ENCODE results near the gene FCGR1A.
"Not testable (repeated sequence)": the region's sequence is repeated elsewhere in the genome, so short reads cannot be mapped to it uniquely, and the experiment has no call there.

The FCGR1A gene

GRCh38 chr1:149841149-149841548, 58.7 kb downstream of the FCGR1A start:
- DNase-seq: not testable (repeated sequence)
